Cardiac muscle cell (in vitro differentiated cells and primary cell): Measurements from ENCODE around the gene C2CD2L. TPM values are rescaled to one million over a fixed set of nuclear protein-coding genes. Genes with fewer than 3 reads are reported as not detected.
A peak's percentile ranks its signal among the peaks of the same experiment; 100 is the strongest.

Experiments used
- DNase-seq, 2 donors: peaks; one replicate each; pipeline versions ENCODE4 v3.0.0 to v3.0.0-alpha.2; 2010 to 2017; ENCODE audit warnings: low read depth in 1 of 2, low spot score in 1 of 2
- H3K27ac ChIP-seq: fragments of 200-600 bp; sonication (generic); 2 replicates; pipeline ENCODE4 v1.5.1; 2016
- H3K27me3 ChIP-seq: fragments of 200-600 bp; sonication (generic); 2 replicates; pipeline ENCODE4 v1.6.0; 2016; ENCODE audit warnings: control low read depth
- H3K36me3 ChIP-seq: fragments of 200-600 bp; sonication (generic); 2 replicates; pipeline ENCODE4 v1.5.1; 2016; ENCODE audit warnings: control low read depth
- H3K4me1 ChIP-seq: fragments of 200-600 bp; sonication (generic); 2 replicates; pipeline ENCODE4 v1.8.1; 2017; ENCODE audit warnings: low read depth, mild to moderate bottlenecking, mixed run types
- H3K4me3 ChIP-seq: fragments of 200-600 bp; sonication (generic); 2 replicates; pipeline ENCODE4 v1.5.1; 2016; ENCODE audit warnings: mild to moderate bottlenecking
- H3K9me3 ChIP-seq: fragments of 200-600 bp; sonication (generic); 2 replicates; pipeline ENCODE4 v1.5.1; 2017; ENCODE audit warnings: low read depth, mild to moderate bottlenecking, control low read depth
- CTCF ChIP-seq: IDR thresholded peaks from 2 replicates; pipeline ENCODE4 v1.5.1; 2012; ENCODE audit warnings: low read depth, mild to moderate bottlenecking, low read length
- polyA plus RNA-seq: library from polyadenylated mRNA; unstranded; fragments of >200 nt; fragmentation: Nextera tagmentation; extraction: Ambion mirVana; gene quantifications from 2 replicates; pipeline ENCODE4 v1.2.1, GENCODE V29; 2016
- total RNA-seq: library from RNA; depleted of rRNA; stranded (reverse); fragments of >200 nt; gene quantifications from 2 replicates; pipeline ENCODE4 v1.2.3, GENCODE V29; 2016

The C2CD2L gene
- total and polyA plus RNA-seq, 2 experiments from 2014 or later, result 11.1 to 16.4 TPM

GRCh38 chr11:119147604-119148333 lies 40.6 kb downstream of the C2CD2L start:
- no peak for DNase-seq
- no peaks in the 10 kb centered on the region for H3K36me3 ChIP-seq
- H3K9me3 ChIP-seq, result no peaks in the 10 kb centered on the region
- TF ChIP-seq CTCF, result no peak
- H3K27ac ChIP-seq, result no peak overlapping the region
- no peaks in the 10 kb centered on the region for H3K4me1 ChIP-seq
- H3K27me3 ChIP-seq, result peaks cover 49% of the 10 kb centered on the region
- no peak overlapping the region for H3K4me3 ChIP-seq

- H3K9me3 ChIP-seq, result no peaks in the 10 kb centered on the region
- peaks cover 49% of the 10 kb centered on the region for H3K27me3 ChIP-seq
- DNase-seq, result no peak
- H3K36me3 ChIP-seq, result no peaks in the 10 kb centered on the region
- H3K4me3 ChIP-seq, result peak overlapping the region; percentile 45
- no peaks in the 10 kb centered on the region for H3K4me1 ChIP-seq
- H3K27ac ChIP-seq, result no peak overlapping the region
- TF ChIP-seq CTCF, result no peak
Observed at GRCh38 chr11:119148720-119149017, 41.5 kb downstream of the C2CD2L start.

- no peaks in the 10 kb centered on the region for H3K36me3 ChIP-seq
- no peaks in the 10 kb centered on the region for H3K9me3 ChIP-seq
- peaks cover 49% of the 10 kb centered on the region for H3K27me3 ChIP-seq
- no peaks in the 10 kb centered on the region for H3K4me1 ChIP-seq
- DNase-seq, result peak; percentile 21 to 50
- H3K27ac ChIP-seq, result no peak within 1 kb of the TSS
- H3K4me3 ChIP-seq, result peak within 1 kb of the TSS; percentile 45
- TF ChIP-seq CTCF, result no peak
Observed at GRCh38 chr11:119149018-119149785, 42.1 kb downstream of the C2CD2L start, which contains the start of gene ABCG4. Gene ABCG4, plus strand, starts transcription at chr11:119149052. Its CDS starts 914 bp downstream, at chr11:119149966.

GRCh38 chr11:119149786-119150275 lies 42.7 kb downstream of the C2CD2L start:
- Histone ChIP-seq H3K27me3 (peaks cover 49% of the 10 kb centered on the region), H3K4me1 (no peaks in the 10 kb centered on the region), H3K27ac (no peak overlapping the region), H3K4me3 (peak overlapping the region; percentile 45), H3K9me3 (no peaks in the 10 kb centered on the region), H3K36me3 (no peaks in the 10 kb centered on the region)
- TF ChIP-seq CTCF, result no peak
- no peak for DNase-seq

GRCh38 chr11:119152043-119152442 lies 44.9 kb downstream of the C2CD2L start:
- no peaks in the 10 kb centered on the region for H3K36me3 ChIP-seq
- H3K4me1 ChIP-seq, result no peaks in the 10 kb centered on the region
- DNase-seq, result no peak
- H3K9me3 ChIP-seq, result no peaks in the 10 kb centered on the region
- H3K27ac ChIP-seq, result no peak overlapping the region
- H3K4me3 ChIP-seq, result no peak overlapping the region
- TF ChIP-seq CTCF, result no peak
- H3K27me3 ChIP-seq, result peaks cover 44% of the 10 kb centered on the region
